DLD1 (cell line): Measurements from ENCODE around the gene YEATS4.
"Not testable (repeated sequence)": the region's sequence is repeated elsewhere in the genome, so short reads cannot be mapped to it uniquely, and the experiment has no call there.

Experiments used
- in situ Hi-C: cut with HindIII; loops from 2 replicates; pipeline ENCODE4 v1.10.0; 2017; ENCODE audit warnings: low sequenced_read_pairs

The YEATS4 gene

DNA sequence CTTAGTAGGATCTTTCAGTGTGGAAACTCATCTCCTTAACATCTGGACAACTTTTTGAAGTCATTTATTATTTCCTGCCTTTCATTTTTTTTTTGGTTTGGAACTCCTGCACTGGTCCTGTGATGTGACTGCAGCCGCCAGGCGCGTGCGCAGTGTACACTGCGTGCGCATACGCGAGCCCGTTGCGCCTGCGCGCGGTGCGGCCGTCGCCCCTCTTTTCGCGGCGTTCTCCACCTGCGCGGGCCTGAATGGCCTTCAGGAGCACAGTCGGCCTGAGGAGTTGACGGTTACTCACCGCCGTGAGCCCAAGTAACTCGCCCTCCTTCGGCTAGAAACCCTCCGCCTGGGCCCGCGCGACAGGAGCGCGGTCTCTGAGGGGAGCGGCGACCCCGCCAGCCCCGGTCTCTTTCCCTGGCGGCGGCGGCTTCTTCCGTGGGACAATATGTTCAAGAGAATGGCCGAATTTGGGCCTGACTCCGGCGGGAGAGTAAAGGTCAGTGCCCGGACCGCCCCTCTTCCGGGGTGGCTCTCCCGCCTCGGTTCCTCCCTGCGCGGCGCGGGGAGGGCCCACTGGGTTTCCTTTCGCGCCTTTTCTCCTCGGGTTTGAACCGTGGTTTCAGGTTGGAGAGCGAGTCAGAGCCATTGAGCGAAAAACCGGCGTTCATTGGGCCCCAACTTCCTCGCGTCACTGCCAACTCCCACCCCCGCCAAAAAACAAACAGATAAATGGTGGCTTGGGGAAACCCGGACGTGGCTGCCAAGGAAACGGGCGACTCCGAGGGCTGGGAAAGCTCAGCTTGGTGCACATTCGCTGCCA lies at the start of gene YEATS4:
YEATS4 (plus strand) TSS at position 213 of the 817 bp plus-strand sequence; CDS start at position 443, 230 bp downstream.
- in situ Hi-C loops: no loop called here

DNA sequence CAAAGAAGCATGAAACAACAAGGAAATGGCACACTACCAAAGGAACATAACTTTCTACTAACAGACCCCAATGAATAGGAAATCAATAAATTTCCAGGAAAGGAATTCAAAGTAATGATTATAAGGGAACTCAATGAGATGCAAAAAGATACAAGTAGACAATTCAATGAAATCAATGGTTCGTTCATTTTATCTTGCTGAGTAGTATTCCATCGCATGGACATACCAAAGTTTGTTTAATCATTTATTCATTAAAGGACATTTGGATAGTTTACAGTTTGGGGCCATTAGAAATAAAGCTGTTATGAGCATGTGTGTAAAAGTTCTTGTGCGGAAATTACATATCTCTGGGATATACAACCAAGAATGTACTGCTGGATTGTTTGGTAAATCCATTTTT lies 46.3 kb upstream of the YEATS4 start:
- in situ Hi-C loops: no loop called here

DNA sequence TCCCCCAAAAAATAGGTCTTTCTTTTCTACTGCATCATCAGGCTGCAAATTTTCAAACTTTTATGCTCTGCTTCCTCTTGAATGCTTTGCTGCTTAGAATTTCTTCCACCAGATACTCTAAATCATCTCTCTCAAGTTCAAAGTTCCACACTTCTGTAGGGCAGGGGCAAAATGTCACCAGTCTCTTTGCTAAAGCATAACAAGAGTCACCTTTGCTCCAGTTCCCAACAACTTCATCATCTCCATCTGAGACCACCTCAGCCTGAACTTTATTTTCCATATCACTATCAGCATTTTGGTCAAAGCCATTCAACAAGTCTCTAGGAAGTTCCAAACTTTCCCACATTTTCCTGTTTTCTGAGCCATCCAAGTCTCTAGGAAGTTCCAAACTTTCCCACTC lies 42.8 kb upstream of the YEATS4 start:
- in situ Hi-C loops: not testable (repeated sequence)

- in situ Hi-C loops: not testable (repeated sequence)
Measured at GRCh38 chr12:69317233-69317632, 42.3 kb upstream of the YEATS4 start.

- in situ Hi-C loops: no loop called here
Measured at GRCh38 chr12:69318225-69318624, 41.3 kb upstream of the YEATS4 start.

- in situ Hi-C loops: no loop called here
Measured at GRCh38 chr12:69321351-69321750, 38.2 kb upstream of the YEATS4 start.

- in situ Hi-C loops: no loop called here
Measured at GRCh38 chr12:69324797-69325466, 34.6 kb upstream of the YEATS4 start.

DNA sequence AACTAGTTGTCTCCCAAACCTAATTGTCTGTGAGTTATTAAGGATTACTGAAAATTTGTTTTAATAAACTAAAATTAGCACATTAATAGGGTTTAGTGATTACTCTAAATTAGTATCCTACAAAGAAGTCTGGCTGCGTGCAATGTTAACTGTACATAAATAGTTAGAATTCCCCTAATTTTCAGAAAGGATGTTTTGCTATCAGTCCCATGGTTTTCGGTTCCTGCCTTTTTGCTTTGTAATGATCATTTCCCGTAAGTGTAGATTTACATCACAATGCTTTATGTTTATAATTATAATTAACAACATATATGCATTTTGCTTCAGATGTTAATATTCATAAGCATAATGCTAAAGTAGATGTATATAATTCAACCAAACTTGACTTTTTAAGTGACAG lies 31.1 kb upstream of the YEATS4 start:
- in situ Hi-C loops: no loop called here

GRCh38 chr12:69329669-69330428 lies 29.7 kb upstream of the YEATS4 start:
- in situ Hi-C loops: no loop called here

DNA sequence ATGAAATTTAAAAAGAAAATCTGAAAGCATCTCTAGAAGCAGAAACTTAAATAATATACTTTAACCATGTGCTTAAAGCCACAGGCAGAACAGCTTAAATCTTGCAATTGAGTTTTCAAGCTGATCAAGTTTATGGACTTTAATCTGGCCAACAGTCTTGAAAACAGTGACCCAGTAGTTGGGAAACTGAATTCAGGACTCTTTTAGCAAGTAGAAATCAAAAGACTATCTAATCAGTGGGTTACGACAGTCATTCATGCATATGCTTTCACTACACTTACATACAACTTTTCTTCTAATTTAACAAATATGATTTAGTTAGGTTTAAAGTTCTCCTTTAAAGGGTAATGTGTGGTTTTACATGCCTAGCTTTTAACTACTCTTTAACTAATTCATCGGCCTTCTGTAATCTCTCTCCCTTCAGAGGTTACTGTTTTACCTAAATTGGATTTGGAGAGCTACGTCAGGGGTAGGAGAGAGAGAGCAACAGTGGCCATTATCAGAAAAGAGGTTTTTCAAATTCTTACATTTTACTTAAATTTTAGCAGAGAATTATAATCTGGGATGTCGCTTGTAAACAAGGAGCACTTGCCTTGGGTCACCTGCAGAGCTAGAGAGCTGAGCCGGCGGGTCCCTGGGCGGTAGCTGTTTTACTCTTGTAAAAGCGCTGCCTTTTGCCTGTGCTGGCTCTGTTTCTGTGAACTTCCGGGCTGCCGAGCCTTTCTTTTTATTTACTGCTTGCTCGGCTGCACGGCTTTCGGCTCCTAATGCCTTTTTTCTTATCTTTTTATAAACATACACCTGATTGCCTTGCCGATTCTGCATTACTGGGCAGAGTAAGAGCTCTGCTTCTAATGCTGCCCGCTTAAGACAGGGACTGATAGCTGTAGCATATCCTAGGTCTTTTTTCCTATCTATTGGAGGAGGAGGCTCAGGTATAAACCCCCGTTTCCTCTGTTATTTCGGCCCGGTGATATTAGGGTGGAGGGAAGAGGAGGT lies 28.8 kb upstream of the YEATS4 start:
- in situ Hi-C loops: no loop called here

DNA sequence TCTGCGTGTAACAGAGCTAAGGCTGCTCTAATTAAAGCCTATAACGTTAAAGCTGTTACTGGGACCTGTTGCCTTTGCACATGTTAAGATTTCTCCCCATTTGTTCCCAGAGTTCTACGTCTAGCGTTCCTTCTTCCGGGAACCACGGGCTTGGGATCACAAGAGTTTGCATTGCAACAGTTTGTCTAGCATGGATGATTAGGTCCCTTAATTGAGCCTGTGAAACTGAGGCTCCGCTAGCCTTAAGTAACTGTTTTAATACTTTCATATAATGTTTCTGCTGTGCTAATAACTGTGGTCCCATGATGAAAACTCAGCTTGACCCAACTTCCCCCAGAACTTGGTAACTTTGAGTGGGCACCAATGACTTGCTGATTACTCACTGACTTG lies 28.0 kb upstream of the YEATS4 start:
- in situ Hi-C loops: no loop called here

- in situ Hi-C loops: no loop called here
Measured at GRCh38 chr12:69331909-69332684, 27.4 kb upstream of the YEATS4 start.

DNA sequence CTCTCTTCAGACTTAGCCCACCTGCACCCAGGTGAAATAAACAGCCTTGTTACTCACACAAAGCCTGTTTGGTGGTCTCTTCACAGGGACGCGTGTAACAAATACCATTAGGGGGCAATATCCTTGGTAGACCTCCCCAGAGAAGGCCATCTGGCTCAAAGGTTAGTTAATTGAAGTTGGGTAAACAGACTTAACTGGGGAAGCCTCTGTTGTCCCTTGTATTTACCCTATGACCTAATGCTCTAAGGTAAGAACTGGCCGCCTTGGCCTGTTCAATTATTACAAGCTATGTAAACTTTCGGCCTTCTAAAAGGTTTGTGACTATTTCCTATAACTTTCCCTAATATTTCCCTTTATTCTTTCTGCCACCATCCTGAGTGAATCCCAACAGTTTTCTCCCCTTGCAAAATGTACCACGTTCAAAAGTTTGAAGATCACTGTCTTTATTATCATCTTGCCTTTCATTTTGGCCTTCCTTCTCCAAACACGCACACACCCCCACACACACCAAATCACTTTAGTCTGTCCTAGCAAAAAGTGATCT lies 26.7 kb upstream of the YEATS4 start:
- in situ Hi-C loops: no loop called here

DNA sequence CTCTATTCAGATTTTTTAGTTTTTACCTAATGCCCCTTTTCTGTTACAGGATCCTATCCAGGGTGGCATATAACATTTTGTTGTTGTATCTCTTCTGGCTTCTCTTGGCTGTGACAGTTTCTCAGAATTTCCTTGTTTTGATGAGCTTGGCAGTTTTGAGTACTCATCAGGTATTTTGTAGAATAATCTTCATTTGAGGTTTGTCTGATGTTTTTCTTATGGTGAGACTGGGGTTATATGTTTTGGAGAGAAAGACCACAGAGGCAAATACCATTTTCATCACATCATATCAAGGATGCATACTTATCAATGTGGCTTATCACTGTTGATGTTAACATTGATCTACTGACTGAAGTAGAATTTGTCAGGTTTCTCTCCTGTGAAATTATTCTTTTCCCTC lies 25.4 kb upstream of the YEATS4 start:
- in situ Hi-C loops: no loop called here

- in situ Hi-C loops: no loop called here
Measured at GRCh38 chr12:69337311-69338090, 22.0 kb upstream of the YEATS4 start.

- in situ Hi-C loops: no loop called here
Measured at GRCh38 chr12:69338120-69338859, 21.3 kb upstream of the YEATS4 start.

DNA sequence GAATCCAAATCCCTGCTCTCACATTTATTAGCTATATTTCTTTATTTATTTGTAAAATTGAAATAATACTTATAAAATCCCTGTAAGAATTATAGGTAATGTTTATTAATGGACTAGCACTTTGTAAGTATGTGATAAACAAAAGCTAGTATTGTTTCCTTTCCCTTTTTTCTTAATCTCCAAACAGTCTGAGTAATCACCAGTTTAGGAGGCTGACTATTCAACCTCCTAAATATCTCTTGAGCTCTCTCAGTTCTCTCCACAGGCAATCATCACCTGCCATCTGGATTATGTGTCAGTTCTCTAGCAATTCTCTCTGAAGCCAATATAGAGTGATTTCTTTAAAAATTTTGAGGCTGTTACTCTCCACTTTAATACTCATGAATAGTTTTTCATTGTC lies 20.6 kb upstream of the YEATS4 start:
- in situ Hi-C loops: no loop called here

DNA sequence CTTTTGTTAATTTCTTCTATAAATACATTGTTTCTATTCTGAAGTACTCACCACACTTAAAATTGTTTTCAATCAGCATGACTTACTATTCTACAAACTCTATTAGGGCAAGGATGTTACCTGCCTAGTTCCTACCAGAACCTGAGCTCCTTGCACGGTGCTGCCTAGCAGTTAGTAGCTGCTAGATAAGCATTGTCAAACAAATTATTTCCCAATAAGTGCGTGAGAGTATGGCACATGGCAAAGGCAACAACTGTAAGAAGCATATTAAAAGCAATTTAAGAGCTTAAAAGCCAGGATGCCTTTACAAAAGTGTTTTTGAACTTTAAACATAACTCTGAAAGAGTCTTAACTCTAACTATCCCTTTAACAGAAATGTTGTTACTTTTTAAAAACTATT lies 19.5 kb upstream of the YEATS4 start:
- in situ Hi-C loops: no loop called here
